Esophagus squamous epithelium (tissue), 5 donors: ENCODE measurements around the gene SIX1. TPM values are rescaled to one million over a fixed set of nuclear protein-coding genes. Genes with fewer than 3 reads are reported as not detected.

Experiments
- DNase-seq: peaks from one replicate; lab custom pipeline; 2025; lab: John Stamatoyannopoulos, UW
- H3K27ac ChIP-seq, 4 donors: fragments of 200-600 bp; sonication (generic); one replicate each; pipeline ENCODE4 v1.5.1; 2016 to 2019; ENCODE audit warnings: mild to moderate bottlenecking in 1 of 4
- H3K27me3 ChIP-seq, 4 donors: fragments of 200-600 bp; sonication (generic); 1 replicate in 3 of 4; 2 replicates in 1 of 4; pipeline versions ENCODE4 v1.5.1 to v1.6.0; 2017 to 2021; ENCODE audit warnings: antibody characterized with exemption in 1 of 4
- H3K36me3 ChIP-seq, 3 donors: fragments of 200-600 bp; sonication (generic); one replicate each; pipeline ENCODE4 v1.5.1; 2016 to 2019
- H3K4me1 ChIP-seq, 3 donors: fragments of 200-600 bp; sonication (generic); one replicate each; pipeline ENCODE4 v1.5.1; 2017 to 2019
- H3K4me3 ChIP-seq, 4 donors: fragments of 200-600 bp; sonication (generic); 1 replicate in 3 of 4; 2 replicates in 1 of 4; pipeline ENCODE4 v1.5.1; 2016 to 2019; ENCODE audit warnings: mild to moderate bottlenecking in 2 of 4, moderate library complexity in 1 of 4
- H3K9me3 ChIP-seq, 3 donors: fragments of 200-600 bp; sonication (generic); one replicate each; pipeline ENCODE4 v1.5.1; 2016 to 2019
- CTCF ChIP-seq, 6 experiments: fragments of 450-650 bp in 4 of 6; fragments of 200-600 bp in 2 of 6; sonication (generic) in 2 of 6; IDR thresholded peaks; one replicate each; pipeline ENCODE4 v1.5.1; 2016 to 2019; ENCODE audit warnings: antibody characterized with exemption in 6 of 6, mild to moderate bottlenecking in 4 of 6, moderate library complexity in 4 of 6
- POLR2A ChIP-seq, 4 donors: fragments of 450-650 bp; IDR thresholded peaks; one replicate each; pipeline ENCODE4 v1.6.1; 2017; ENCODE audit warnings: antibody characterized with exemption in 4 of 4, mild to moderate bottlenecking in 4 of 4, moderate library complexity in 3 of 4
- WGBS, 2 donors: methylation state at CpG; one replicate each; pipeline ENCODE4 v1.1.5; 2018; 5-methylcytosine and 5-hydroxymethylcytosine counted together
- intact Hi-C: fragments of 100-400 bp; cut with DNase I; formaldehyde crosslinking; loops from one replicate; pipeline ENCODE4 v1.15.0; 2022
- total RNA-seq, 4 donors: library from RNA; depleted of rRNA; stranded (reverse); fragments of >200 nt; gene quantifications; one replicate each; pipeline ENCODE4 v1.1.0, GENCODE V29; 2016
- donor health status: DM: yes; HTN: yes; CAD: no.

The SIX1 gene
- total RNA-seq, 4 donors from 2014 or later = 0.23 TPM; not detected in 3

- no peak for TF ChIP-seq POLR2A (IDR thresholded peaks at IDR 0.05)
- no peak for TF ChIP-seq CTCF (IDR thresholded peaks at IDR 0.05)
- H3K4me1 ChIP-seq = peaks cover 0 to 7% (median 0%) of the 10 kb centered on the region in 3 donors
Measured at GRCh38 chr14:60621386-60621785, 27.9 kb downstream of the SIX1 start.

GRCh38 chr14:60618241-60618640, 31.0 kb downstream of the SIX1 start:
- H3K27me3 ChIP-seq = peaks cover 0 to 6% (median 0%) of the 10 kb centered on the region in 4 donors
- H3K9me3 ChIP-seq = no peaks in the 10 kb centered on the region
- DNase-seq = no peak
- no peak for TF ChIP-seq POLR2A (IDR thresholded peaks at IDR 0.05)
- TF ChIP-seq CTCF (IDR thresholded peaks at IDR 0.05) = no peak
- intact Hi-C loops = no loop called here
- H3K4me3 ChIP-seq = no peak overlapping the region
- H3K4me1 ChIP-seq = no peaks in the 10 kb centered on the region
- H3K36me3 ChIP-seq = no peaks in the 10 kb centered on the region
- 26 to 44% methylated on average over 2 of the region's 2 CpGs for WGBS, 2 donors
- H3K27ac ChIP-seq = no peak overlapping the region

More at GRCh38 chr14:60621386-60621785, 27.9 kb downstream of the SIX1 start:
- Histone ChIP-seq H3K36me3 (no peaks in the 10 kb centered on the region), H3K27me3 (peaks cover 0 to 7% (median 0%) of the 10 kb centered on the region in 4 donors), H3K4me3 (no peak overlapping the region), H3K27ac (no peak overlapping the region), H3K9me3 (no peaks in the 10 kb centered on the region)
- intact Hi-C loops = loop anchor here (5.0 to 10.0 kb wide), 2 partner anchors 403 to 631 kb away; no protein-coding TSS in a partner anchor
- DNase-seq = no peak

GRCh38 chr14:60616461-60616959, 32.8 kb downstream of the SIX1 start:
- no peak for TF ChIP-seq CTCF (IDR thresholded peaks at IDR 0.05)
- TF ChIP-seq POLR2A (IDR thresholded peaks at IDR 0.05) = no peak
- H3K4me3 ChIP-seq = no peak overlapping the region
- DNase-seq = no peak
- no peaks in the 10 kb centered on the region for H3K36me3 ChIP-seq
- H3K27me3 ChIP-seq = peaks cover 0 to 8% (median 0%) of the 10 kb centered on the region in 4 donors
- no peak overlapping the region for H3K27ac ChIP-seq
- H3K9me3 ChIP-seq = no peaks in the 10 kb centered on the region
- WGBS, 2 donors = 43 to 52% methylated on average over 11 of the region's 11 CpGs
- intact Hi-C loops = no loop called here
- no peaks in the 10 kb centered on the region for H3K4me1 ChIP-seq

GRCh38 chr14:60602291-60602690, 47.0 kb downstream of the SIX1 start:
- H3K4me3 ChIP-seq = no peak overlapping the region
- intact Hi-C loops = no loop called here
- no peaks in the 10 kb centered on the region for H3K36me3 ChIP-seq
- H3K9me3 ChIP-seq = no peaks in the 10 kb centered on the region
- H3K27me3 ChIP-seq = no peaks in the 10 kb centered on the region
- H3K4me1 ChIP-seq = no peaks in the 10 kb centered on the region
- DNase-seq = no peak
- no peak for TF ChIP-seq CTCF (IDR thresholded peaks at IDR 0.05)
- TF ChIP-seq POLR2A (IDR thresholded peaks at IDR 0.05) = no peak
- H3K27ac ChIP-seq = no peak overlapping the region

GRCh38 chr14:60599727-60600126, 49.5 kb downstream of the SIX1 start:
- no peaks in the 10 kb centered on the region for H3K4me1 ChIP-seq
- intact Hi-C loops = no loop called here
- H3K27me3 ChIP-seq = no peaks in the 10 kb centered on the region

More at GRCh38 chr14:60599727-60600126, 49.5 kb downstream of the SIX1 start:
- H3K36me3 ChIP-seq = no peaks in the 10 kb centered on the region
- no peak overlapping the region for H3K27ac ChIP-seq
- no peak for TF ChIP-seq CTCF (IDR thresholded peaks at IDR 0.05)
- no peak for TF ChIP-seq POLR2A (IDR thresholded peaks at IDR 0.05)
- H3K9me3 ChIP-seq = no peaks in the 10 kb centered on the region
- no peak overlapping the region for H3K4me3 ChIP-seq
- no peak for DNase-seq
